ENCODE measurements around the gene LDB2.

The LDB2 gene

GRCh38 chr4:16521156-16521915, 377.1 kb downstream of the LDB2 start:
- no peak overlapping the region for H3K4me3 ChIP-seq
- no peak overlapping the region for H3K9ac ChIP-seq (ENCODE audit: insufficient read length)
- no peak for DNase-seq (ENCODE audit: low read depth, low spot score)
- H3K36me3 ChIP-seq (ENCODE audit: insufficient read depth, low read length), result no peaks in the 10 kb centered on the region
- no peaks in the 10 kb centered on the region for H3K9me3 ChIP-seq (ENCODE audit: low read depth, low read length)
- H3K27ac ChIP-seq, result no peak overlapping the region
- no peak for TF ChIP-seq FOXP2 (optimal IDR thresholded peaks at IDR 0.05; ENCODE audit: control extremely low read depth, extremely low read length, insufficient read depth)
- TF ChIP-seq POLR2AphosphoS5 (IDR thresholded peaks at IDR 0.05; ENCODE audit: borderline replicate concordance, low read depth, low read length), result no peak
- TF ChIP-seq EZH2 (IDR thresholded peaks at IDR 0.05), result no peak

- Histone ChIP-seq H3K36me3 (ENCODE audit: insufficient read depth, low read length) (no peaks in the 10 kb centered on the region; the same call in 1 of the 2 replicates), H3K4me3 (no peak overlapping the region; the same call in 1 of the 2 replicates), H3K9ac (ENCODE audit: insufficient read length) (no peak overlapping the region), H3K27ac (peak overlapping the region; percentile 81), H3K9me3 (ENCODE audit: low read depth, low read length) (no peaks in the 10 kb centered on the region)
- DNase-seq (ENCODE audit: low read depth, low spot score), result peak; percentile 81
- no peak for TF ChIP-seq FOXP2 (optimal IDR thresholded peaks at IDR 0.05; ENCODE audit: control extremely low read depth, extremely low read length, insufficient read depth)
- peak; percentile 28; the same call in 1 of the 2 replicates for TF ChIP-seq POLR2AphosphoS5 (IDR thresholded peaks at IDR 0.05; ENCODE audit: borderline replicate concordance, low read depth, low read length)
Measured at GRCh38 chr4:16516796-16517439, 381.5 kb downstream of the LDB2 start.

- no peak for DNase-seq (ENCODE audit: low read depth, low spot score)
- TF ChIP-seq EZH2 (IDR thresholded peaks at IDR 0.05) (no peak), POLR2AphosphoS5 (IDR thresholded peaks at IDR 0.05; ENCODE audit: borderline replicate concordance, low read depth, low read length) (no peak), FOXP2 (optimal IDR thresholded peaks at IDR 0.05; ENCODE audit: control extremely low read depth, extremely low read length, insufficient read depth) (no peak)
- no peak overlapping the region for H3K27ac ChIP-seq
Measured at GRCh38 chr4:16513876-16514275, 384.6 kb downstream of the LDB2 start.

GRCh38 chr4:16508968-16509367, 389.5 kb downstream of the LDB2 start:
- TF ChIP-seq FOXP2 (optimal IDR thresholded peaks at IDR 0.05; ENCODE audit: control extremely low read depth, extremely low read length, insufficient read depth) (no peak), POLR2AphosphoS5 (IDR thresholded peaks at IDR 0.05; ENCODE audit: borderline replicate concordance, low read depth, low read length) (no peak), EZH2 (IDR thresholded peaks at IDR 0.05) (no peak)
- Histone ChIP-seq H3K4me3 (no peak overlapping the region), H3K27ac (no peak overlapping the region), H3K36me3 (ENCODE audit: insufficient read depth, low read length) (peaks cover 32% of the 10 kb centered on the region), H3K9me3 (ENCODE audit: low read depth, low read length) (no peaks in the 10 kb centered on the region), H3K9ac (ENCODE audit: insufficient read length) (no peak overlapping the region)
- DNase-seq (ENCODE audit: low read depth, low spot score), result no peak

More at GRCh38 chr4:16513876-16514275, 384.6 kb downstream of the LDB2 start:
- no peak overlapping the region for H3K9ac ChIP-seq (ENCODE audit: insufficient read length)
- no peaks in the 10 kb centered on the region for H3K9me3 ChIP-seq (ENCODE audit: low read depth, low read length)
- no peak overlapping the region for H3K4me3 ChIP-seq
- H3K36me3 ChIP-seq (ENCODE audit: insufficient read depth, low read length), result peaks cover 23% of the 10 kb centered on the region

- Histone ChIP-seq H3K36me3 (ENCODE audit: insufficient read depth, low read length) (peaks cover 49% of the 10 kb centered on the region), H3K4me3 (no peak overlapping the region), H3K9ac (ENCODE audit: insufficient read length) (no peak overlapping the region), H3K27ac (no peak overlapping the region), H3K9me3 (ENCODE audit: low read depth, low read length) (no peaks in the 10 kb centered on the region)
- no peak for DNase-seq (ENCODE audit: low read depth, low spot score)
- TF ChIP-seq FOXP2 (optimal IDR thresholded peaks at IDR 0.05; ENCODE audit: control extremely low read depth, extremely low read length, insufficient read depth) (no peak), POLR2AphosphoS5 (IDR thresholded peaks at IDR 0.05; ENCODE audit: borderline replicate concordance, low read depth, low read length) (no peak), EZH2 (IDR thresholded peaks at IDR 0.05) (no peak)
Measured at GRCh38 chr4:16505726-16506125, 392.7 kb downstream of the LDB2 start.

- Histone ChIP-seq H3K9me3 (ENCODE audit: low read depth, low read length) (no peaks in the 10 kb centered on the region), H3K9ac (ENCODE audit: insufficient read length) (no peak overlapping the region), H3K27ac (no peak overlapping the region), H3K36me3 (ENCODE audit: insufficient read depth, low read length) (peaks cover 48% of the 10 kb centered on the region), H3K4me3 (no peak overlapping the region)
- TF ChIP-seq EZH2 (IDR thresholded peaks at IDR 0.05) (no peak), POLR2AphosphoS5 (IDR thresholded peaks at IDR 0.05; ENCODE audit: borderline replicate concordance, low read depth, low read length) (no peak), FOXP2 (optimal IDR thresholded peaks at IDR 0.05; ENCODE audit: control extremely low read depth, extremely low read length, insufficient read depth) (no peak)
- DNase-seq (ENCODE audit: low read depth, low spot score), result no peak
Measured at GRCh38 chr4:16505267-16505666, 393.2 kb downstream of the LDB2 start.

- Histone ChIP-seq H3K9me3 (ENCODE audit: low read depth, low read length) (no peaks in the 10 kb centered on the region), H3K4me3 (no peak overlapping the region), H3K9ac (ENCODE audit: insufficient read length) (no peak overlapping the region), H3K27ac (no peak overlapping the region), H3K36me3 (ENCODE audit: insufficient read depth, low read length) (peaks cover 34% of the 10 kb centered on the region)
- TF ChIP-seq POLR2AphosphoS5 (IDR thresholded peaks at IDR 0.05; ENCODE audit: borderline replicate concordance, low read depth, low read length), result no peak
- no peak for TF ChIP-seq EZH2 (IDR thresholded peaks at IDR 0.05)
- DNase-seq (ENCODE audit: low read depth, low spot score), result no peak
Measured at GRCh38 chr4:16503421-16504100, 394.9 kb downstream of the LDB2 start.

- TF ChIP-seq POLR2AphosphoS5 (IDR thresholded peaks at IDR 0.05; ENCODE audit: borderline replicate concordance, low read depth, low read length), result no peak
- TF ChIP-seq FOXP2 (optimal IDR thresholded peaks at IDR 0.05; ENCODE audit: control extremely low read depth, extremely low read length, insufficient read depth), result no peak
- TF ChIP-seq EZH2 (IDR thresholded peaks at IDR 0.05), result no peak
- H3K27ac ChIP-seq, result no peak overlapping the region
- DNase-seq (ENCODE audit: low read depth, low spot score), result no peak
- no peaks in the 10 kb centered on the region for H3K9me3 ChIP-seq (ENCODE audit: low read depth, low read length)
- no peak overlapping the region for H3K9ac ChIP-seq (ENCODE audit: insufficient read length)
- H3K4me3 ChIP-seq, result no peak overlapping the region
- H3K36me3 ChIP-seq (ENCODE audit: insufficient read depth, low read length), result peaks cover 26% of the 10 kb centered on the region
Measured at GRCh38 chr4:16498978-16499377, 399.5 kb downstream of the LDB2 start.
